NCI-H2107 (cell line): ENCODE results near the gene AASDHPPT.
"Not testable (repeated sequence)": the region's sequence is repeated elsewhere in the genome, so short reads cannot be mapped to it uniquely, and the experiment has no call there.

Experiments
- DNase-seq: peaks from one replicate; lab custom pipeline; 2025; lab: John Stamatoyannopoulos, UW

AASDHPPT gene, protein sequence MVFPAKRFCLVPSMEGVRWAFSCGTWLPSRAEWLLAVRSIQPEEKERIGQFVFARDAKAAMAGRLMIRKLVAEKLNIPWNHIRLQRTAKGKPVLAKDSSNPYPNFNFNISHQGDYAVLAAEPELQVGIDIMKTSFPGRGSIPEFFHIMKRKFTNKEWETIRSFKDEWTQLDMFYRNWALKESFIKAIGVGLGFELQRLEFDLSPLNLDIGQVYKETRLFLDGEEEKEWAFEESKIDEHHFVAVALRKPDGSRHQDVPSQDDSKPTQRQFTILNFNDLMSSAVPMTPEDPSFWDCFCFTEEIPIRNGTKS

DNA sequence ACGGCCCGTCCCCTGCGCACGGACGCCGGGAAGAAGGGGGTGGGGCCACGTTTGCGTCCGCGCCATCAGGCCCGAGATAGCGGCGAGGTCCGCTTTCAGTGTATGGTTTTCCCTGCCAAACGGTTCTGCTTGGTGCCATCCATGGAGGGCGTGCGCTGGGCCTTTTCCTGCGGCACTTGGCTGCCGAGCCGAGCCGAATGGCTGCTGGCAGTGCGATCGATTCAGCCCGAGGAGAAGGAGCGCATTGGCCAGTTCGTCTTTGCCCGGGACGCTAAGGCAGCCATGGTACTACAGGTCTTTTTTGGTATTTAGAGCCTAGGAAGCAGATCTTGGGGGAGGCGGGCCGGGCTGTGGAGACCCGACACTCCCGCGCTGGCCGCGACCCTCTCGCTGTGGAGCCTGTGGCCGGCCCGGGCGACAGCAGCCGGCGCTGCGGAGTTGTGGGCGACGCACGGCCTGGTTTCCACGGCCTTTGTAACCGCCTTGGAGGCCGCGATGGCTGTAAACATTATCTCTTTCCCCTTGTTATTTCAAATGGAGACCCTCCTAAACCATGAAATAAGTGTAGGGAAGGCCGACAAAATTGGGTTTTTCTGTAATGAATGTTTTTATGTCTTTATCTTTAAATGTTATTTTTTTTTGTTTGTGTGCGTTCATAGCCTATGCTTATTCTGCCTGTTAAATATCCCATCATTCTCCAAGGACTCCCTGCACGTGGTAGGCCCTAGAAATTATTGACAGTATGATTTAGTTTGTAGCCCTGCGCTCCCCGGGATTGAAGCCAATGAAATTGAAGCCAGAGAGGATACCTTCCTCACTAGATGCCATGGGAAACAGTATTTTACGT, at the start of gene AASDHPPT:
Gene AASDHPPT (plus strand): TSS at position 54 of the 847 bp plus-strand sequence. CDS start 49 bp downstream, at position 103.
- no peak for DNase-seq

DNA sequence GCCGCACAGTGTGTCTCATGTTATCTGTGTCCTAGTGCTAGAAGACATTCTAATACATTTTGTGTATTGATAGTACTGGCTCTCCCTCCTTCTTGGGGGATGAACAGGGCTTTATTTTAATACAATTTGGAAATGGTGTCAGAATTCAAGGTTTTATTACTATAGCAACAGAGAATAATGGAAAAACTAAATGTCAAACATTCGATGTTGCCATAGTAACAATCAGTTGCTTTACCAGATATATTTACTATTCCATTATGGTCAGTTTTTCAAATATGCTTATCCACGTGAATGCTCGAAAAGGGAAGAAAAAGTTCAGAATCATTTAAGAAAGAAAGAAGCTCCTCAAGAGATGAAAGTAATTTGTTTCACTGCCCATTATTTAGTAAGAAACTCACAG, 46.9 kb upstream of the AASDHPPT start:
- no peak for DNase-seq

DNA sequence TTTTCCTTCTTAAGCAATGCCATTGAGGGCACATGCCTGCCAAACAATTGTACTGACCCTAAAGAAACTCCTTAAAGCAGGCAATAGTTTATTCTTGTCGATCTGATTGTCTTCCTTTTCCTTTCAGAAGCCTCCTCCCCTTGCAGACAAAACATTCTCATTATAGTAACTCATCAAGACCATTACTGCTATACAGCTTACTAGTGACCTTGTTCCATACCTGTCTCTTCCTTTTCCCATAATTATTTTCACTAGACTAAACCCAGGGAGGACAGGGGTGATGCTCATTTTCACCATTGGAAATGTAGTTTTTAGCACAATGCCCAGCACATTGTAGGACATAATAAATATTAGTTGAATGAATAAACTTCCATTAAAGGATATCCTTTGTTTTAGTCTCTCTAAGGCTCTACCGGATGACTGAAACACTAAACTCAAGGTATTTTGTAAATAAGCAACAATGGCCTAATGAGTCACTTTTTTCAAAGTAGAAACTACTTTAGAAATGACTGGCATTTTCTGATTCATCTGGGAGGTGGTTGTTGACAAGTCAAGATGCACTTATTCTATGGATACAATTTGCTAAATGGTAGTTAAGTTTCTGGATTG, 46.2 kb upstream of the AASDHPPT start:
- DNase-seq, result no peak

DNA sequence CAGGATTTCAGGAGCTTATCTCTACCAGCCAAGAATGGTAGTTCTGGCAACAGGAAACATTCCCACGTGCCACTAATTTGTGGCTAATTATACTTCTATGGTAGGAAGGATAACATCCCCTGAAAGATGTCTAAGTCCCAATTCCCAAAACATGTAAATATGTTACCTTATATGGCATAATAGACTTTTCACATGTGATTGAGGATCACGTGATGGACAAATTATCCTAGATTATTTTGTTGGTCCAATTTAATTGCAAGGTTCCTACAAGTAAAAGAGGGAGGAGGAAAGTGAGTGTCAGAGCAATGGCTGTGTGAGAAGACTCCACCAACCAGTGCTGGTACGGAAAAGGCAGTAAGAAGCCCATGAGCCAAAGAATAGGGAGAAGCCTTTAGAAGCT, 45.5 kb upstream of the AASDHPPT start:
- DNase-seq, result no peak

DNA sequence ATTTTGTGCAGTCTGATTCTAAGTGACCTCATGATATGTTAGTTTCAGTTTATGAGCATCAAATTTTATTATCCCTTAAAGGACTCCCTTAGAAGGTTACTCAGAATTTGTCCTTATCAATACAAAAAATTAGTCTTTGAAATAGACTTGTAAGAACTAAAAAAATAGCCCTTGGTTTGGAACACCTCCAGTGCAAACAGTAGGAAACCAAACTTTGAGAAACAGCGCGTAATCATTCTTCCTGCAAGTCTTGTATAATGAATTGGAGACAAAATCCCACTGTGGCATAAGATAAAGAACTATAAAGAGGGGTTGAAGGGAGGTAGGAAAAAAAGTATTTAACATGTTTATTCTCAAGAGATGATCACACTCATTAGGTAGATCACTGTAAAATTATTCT, 44.6 kb upstream of the AASDHPPT start:
- DNase-seq, result no peak

DNA sequence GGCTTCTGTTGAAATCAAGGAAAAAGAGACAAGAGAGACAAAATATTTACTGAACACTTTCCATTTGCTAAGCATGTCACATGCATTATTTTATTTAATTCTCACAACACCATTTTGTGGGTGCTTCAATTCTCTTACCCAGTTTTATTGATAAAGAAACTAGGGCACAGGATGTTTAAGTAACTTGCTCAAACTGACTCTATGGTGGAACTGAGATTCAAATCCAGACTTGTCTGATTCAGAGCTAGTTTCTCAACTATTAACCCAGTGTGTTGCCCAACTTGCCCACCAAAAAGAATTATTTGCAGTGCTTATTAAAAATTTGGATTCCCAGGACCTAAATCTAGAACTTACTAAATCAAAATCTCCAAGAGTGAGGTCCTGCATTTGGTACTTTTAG, 33.9 kb upstream of the AASDHPPT start:
- DNase-seq, result no peak

DNA sequence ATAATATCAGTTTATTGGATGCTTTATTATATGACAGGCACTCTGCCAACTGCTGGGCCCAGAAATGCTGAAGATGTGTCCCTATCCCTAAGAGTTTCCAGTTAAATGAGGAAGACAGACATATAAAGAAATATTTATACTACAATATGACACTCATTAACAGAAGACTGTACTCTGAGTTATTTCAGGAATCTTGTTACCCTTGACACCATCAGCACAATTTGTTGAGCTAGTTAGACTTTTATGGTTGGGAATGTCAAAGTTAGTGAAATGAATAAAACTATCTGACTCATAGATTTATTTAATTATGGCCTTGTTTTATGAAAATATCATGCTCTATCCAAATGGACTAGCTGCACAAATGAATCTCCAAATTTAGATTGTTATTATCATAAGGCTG, 29.8 kb upstream of the AASDHPPT start:
- no peak for DNase-seq

DNA sequence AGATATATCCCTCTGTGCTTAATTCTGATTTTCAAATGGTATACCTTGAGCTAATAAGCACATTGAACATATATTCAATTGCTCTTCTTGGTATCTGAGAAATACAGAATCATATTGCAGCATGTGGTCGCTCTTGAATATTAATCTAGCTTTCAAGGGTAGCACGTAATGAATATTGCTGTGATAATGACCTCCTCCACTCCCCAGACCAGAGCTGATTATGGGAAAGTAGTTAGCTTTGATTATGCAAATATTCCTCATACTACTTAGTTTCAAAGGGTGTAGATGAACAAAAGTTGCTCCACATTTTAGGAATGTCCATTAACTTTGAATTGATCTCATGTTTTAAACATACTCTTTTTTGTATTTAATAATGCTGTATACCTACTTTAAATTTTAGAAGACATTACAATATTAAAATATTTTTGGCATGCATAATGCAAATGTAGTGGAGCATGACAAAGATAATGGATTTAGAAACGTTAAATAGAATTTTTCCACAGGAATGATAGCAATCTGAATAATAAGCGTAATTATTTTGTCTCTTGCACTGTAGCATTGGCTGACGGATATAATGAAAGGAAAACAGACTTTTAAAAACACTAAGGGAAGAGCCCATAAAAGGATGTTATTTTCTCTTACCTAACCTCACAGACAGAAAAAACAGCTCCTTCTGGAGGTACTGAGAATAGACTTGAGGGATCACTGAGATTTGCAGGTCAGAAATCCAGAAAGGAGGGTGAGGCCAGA, 27.6 kb upstream of the AASDHPPT start:
- no peak for DNase-seq

DNA sequence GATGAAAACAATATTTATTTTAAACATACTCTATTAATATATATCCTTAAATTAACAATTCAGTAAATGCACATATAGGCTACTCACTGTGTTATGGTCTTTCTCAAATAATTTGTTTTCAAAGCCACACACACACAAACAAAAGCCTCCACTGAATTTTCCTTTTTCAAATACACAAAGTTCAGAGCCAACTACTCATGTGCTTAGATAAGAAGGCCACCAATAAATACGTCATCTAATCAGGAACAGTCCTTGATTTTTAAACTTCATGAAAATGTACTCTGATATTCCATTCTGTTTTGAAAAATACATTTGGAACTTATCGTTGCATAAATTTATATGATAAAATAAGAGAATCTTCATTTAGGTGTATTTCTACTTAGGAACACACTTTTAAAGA, 26.4 kb upstream of the AASDHPPT start:
- DNase-seq, result no peak

DNA sequence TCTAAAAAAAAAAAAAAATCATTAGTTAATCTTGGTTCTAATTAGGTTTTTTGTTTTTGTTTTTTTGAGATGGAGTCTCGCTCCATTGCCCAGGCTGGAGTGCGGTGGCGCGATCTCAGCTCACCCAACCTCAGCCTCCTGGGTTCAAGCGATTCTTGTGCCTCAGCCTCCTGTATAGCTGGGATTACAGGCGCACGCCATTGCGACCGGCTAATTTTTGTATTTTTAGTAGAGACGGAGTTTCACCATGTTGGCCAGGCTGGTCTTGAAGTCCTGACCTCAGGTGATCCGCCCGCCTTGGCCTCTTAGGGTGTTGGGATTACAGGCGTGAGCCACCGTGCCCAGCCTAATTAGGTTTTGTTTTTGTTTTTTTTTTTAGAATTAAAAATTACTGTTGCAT, 19.1 kb upstream of the AASDHPPT start:
- not testable (repeated sequence) for DNase-seq

DNA sequence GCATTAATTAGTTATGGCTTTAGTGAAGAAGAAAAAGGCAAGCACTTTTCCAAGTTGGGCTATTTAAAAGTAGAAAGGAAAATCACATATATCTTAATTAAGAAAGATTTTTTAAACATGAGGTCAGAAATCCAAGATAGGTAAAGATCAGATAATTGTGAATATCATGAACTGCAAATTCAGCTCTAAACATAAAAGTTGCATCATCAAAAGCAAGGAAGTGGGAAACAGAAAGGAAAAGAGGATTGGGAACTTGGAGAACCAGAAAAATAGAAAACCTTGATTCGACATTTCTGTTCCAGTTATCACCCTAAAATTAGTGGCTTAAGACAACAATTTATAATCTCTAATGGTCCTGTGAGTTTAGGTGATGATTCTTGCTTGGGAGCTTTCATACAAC, 17.8 kb upstream of the AASDHPPT start:
- DNase-seq, result no peak

DNA sequence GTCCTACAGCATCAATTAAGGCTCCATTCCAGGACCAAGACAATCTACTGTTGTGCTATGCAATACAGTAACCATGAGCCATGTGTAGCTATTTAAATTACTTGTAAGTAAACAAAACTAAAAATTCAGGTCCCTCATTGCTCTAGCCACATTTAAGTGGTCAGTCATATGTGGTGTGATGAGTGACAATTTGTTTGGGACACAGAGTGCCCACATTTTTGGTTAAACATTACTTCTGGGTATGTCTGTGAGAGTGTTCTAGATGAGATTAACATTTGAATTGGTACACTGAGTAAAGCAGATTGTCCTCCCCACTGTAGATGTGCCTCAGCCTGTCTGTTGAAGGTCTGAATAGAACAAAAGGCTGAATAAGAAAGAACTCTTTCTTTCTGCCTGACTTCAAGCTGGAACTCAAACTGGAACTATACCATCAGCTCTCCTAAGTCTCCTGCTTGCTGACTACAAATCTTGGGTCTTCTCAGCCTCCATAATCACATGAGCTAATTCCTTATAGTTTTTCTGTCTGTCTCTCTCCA, 16.1 kb upstream of the AASDHPPT start:
- no peak for DNase-seq

DNA sequence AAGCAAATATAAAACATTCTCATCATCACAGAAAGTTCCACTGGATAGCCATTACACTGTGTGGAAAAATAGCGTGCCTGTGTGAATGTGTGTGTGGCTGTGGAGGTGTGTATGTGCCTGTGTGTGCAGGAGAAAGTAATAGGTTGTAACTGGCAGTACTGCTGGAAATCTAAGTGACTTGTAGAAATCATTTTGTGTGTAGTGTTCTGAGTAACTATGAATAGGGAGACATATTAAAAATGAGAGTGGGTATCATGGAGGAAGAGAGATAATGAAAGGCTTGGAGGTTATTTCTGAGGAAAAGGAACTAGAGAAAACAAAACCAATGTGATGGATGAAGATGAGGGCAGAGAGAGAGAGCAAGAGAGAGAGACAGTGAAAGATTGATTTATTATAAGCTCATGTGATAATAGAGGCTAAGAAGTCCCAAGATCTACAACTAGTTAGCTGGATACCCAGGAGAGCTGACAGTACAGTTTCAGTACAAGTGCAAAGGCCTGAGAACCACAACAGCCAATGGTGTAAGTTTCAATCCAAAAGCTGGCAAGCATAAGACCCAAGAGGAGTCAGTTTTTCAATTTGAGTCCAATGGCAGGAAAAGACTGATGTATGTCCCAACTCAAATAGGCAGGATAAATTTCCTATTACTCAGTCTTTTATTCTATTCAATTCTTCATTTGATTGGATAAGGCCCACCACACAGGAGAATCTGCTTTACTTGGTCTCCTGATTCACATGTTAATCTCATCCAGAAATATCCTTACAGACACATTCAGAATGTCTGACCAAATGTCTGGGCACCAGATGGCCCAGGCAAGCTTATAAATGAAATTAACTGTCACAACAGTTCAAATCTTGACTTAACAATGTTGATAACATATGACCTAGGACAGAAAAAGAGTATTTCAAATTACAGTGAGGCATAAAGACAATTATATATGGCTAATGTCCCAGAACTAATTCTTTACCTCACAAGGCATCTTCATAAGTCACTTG, 15.2 kb upstream of the AASDHPPT start:
- no peak for DNase-seq

DNA sequence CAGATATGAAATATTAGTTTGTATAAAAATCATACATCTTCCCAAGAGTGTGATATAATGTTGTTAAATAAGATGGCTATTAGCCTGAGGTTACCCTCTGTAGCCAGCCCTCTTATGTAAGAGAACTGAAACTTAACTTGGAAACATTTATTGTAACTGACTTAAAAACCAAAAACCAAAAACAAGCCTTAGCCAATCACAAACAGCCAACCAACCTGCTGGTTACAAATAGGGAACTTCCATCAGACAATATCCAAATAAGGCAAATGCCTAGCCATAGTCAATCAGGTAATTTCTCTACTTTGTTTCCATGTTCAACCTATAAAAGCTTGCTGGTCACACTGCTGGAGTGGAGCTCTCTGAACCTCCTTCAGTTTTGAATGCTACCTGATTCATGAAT, 14.5 kb upstream of the AASDHPPT start:
- DNase-seq, result no peak

DNA sequence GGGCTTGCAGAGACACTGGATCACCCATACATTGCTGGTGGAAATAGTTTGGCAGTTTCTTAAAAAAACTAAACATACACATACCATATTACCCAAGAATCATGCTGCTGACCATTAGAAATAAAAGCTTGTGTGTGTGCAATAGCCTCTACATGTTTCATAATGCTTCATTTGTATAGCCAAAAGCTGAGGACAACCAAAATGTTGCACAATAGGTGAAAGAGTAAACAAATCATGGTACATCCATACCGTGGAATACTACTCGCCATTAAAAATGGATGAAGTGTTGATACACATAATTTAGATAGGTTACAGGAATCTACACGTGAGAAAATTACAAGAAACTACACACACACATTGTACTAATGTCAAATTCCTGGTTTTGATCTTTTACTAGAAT, 6.9 kb upstream of the AASDHPPT start:
- DNase-seq, result no peak

DNA sequence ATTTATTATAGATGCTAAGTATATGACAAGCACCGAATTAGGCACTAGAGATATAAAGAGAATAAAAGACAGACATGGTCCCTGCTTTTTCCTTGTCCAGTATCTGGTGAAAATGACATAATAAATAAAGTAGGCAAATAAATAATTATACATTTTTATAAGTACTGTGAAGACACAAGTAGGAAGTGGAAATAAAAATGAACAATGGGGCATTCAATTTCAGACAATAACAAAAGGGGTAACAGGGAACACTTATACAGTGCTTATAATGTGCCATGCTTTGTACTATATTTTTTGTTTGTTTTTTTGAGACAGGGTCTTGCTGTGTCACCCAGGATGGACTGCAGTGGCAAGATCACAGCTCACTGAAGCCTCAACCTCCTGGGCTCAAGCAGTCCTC, 4.7 kb upstream of the AASDHPPT start:
- DNase-seq, result no peak

DNA sequence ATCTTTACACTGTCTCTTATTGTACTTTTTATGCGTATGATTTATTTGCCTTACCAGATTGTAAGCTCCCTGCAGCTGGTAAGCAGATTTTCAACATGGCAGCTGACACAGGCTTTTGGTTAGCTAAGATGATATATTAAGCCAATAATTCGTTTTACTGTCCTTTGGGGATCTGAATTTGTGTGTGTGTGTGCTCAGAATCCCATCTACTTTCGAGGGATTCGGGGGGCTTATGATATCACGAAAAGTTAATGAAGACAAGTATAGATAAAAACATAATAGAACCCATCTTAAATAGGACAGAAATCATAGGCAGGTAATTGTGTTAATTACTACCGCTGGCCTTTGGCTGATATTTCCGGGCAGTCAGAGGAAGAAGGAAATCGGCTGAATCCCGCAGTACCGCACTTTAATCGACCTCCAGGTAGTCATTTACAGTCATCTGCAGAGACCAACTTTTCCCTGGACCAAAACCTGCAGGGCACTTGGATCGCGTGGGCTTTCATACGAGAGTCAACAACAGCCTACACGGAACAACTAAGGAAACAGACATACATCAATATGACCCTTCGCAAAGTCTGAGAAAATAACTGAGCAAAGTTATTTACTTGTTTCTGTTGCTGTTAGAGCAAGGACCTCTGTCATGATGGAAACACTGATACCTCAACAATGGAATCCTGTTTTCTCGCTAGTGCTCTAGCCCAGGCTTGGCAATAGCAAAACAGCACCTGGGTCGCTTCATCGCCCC, 1.1 kb upstream of the AASDHPPT start:
- DNase-seq, result no peak

DNA sequence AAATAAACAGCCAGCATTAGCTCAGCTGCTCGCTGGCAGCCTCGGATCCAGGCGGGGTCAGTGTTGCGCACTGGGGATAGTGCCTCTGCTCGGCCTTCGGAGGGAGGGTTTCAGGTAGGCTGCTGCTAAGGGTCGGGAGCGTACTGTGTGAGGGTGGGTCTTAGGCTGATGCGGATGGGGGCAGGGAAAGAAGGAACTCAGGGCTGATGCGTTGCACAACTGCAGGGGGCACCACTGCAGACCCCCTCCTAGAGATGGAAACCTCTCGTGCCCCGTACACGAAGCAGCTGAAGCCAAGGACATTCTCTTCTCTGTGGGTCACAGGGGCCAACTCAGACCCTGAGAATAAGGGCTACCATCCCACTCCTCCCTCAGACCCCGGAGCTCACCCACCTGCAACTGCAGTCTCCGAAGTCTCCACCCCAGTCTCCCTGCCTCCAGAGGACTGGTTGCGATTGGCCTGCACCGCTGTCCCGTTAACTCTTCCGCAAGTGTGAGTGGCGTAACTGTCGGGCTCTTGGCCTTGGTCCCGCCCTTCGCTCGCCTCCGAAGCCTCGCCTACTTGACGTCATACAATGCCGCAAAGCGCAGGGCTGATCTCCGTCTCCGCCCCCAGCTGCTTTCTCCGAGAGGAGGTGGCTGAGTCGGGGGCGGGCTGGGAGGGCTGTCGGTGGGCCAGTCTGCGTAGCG, 398 bp upstream of the AASDHPPT start, which contains the start of gene KBTBD3:
Gene KBTBD3 (minus strand): TSS at position 429 of the 690 bp plus-strand sequence. CDS start 18,250 bp downstream, outside the sequence.
- peak; percentile 96 for DNase-seq

DNA sequence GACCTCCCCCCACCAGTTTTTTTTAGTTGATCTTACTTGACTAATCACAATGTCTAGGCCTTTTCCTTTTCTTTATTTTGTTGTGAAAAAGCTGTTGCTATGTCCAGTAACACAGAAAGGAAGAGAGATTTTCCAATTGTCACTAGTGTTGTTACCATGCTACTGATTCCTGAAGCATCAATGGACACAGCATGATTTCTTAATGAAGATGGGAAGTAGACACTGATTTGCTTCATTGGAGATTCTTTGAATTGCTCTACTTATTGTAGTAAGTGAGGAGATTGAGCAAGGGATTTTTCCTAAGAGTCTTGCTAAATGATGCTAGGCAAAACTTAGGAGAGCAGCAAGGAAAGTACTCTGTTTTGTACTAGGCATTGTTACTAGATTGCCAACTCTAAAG, 4.6 kb downstream of the AASDHPPT start:
- no peak for DNase-seq
